GM18507 (cell line): ENCODE data around the gene LY86.
A peak's percentile ranks its signal among the peaks of the same experiment; 100 is the strongest.

ENCODE experiments used
- DNase-seq: peaks from one replicate; pipeline ENCODE4 v3.0.0; 2011; ENCODE audit warnings: low read depth; ENCODE audit not compliant: insufficient read length; ENCODE audit errors: extremely low spot score
- FAIRE-seq: peaks from 2 replicates; lab custom pipeline; 2011; peaks lifted over from hg19 to GRCh38; lab: Jason Lieb, UNC

LY86 gene

DNA sequence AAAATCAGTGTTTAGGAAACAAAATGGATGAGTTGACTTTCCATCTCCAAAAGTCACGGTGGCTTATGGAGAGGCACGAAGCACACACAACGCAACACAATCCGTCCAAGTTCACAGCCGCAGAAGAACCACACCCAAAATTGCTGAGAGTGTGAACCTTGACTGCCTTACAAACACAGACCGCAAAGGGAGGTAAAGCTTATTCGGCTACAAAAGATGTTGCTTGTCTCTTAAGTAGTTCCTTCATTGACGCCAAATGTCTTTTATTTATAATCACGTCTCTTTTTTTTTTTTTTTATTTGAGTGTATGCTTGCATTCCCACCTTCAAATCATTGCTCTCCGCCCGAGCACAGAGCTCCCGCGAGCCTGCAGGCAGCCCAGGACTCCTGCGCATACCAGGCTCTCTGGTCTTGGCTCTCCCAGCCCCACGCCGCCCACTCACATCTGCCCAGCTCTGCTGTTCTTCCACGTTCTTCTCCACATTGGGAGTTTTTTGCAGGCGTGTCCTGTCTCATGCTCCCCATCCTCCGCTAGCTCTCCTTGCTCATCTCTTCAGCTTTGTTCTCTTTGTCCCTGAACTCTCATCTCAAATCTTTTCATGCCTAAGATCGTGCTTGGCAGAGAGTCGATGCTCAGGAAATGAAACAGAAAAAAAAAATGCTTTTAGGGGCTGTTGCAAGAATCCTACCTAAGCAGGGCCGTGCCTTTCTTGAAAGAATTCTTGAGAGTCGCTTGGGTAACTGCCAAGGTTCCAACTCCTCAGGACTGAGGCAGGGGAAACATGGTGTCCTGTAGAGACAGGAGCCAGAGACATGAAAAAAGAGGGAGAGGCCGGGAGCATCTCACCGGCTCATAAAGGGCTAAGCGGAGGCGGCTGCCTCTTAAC lies 25.8 kb downstream of the LY86 start:
- FAIRE-seq (no peak), DNase-seq (no peak)

DNA sequence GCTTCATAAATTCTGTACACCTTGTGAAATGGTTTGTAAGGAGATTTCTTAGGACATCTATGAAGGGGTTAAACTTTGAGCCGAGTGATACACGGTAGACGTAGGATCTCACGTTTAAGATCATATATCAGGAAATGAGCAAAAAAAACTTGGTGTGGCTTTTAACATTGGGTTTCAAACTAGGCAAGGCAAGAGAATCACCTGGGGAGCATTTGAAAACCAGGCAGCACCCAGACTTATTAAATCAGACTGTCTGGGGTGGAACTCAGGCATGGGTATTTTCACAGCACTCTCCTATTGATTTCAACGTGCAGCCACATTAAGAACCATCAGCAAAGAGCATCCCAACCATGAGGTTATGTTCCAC lies 26.4 kb downstream of the LY86 start:
- DNase-seq (no peak), FAIRE-seq (no peak)

DNA sequence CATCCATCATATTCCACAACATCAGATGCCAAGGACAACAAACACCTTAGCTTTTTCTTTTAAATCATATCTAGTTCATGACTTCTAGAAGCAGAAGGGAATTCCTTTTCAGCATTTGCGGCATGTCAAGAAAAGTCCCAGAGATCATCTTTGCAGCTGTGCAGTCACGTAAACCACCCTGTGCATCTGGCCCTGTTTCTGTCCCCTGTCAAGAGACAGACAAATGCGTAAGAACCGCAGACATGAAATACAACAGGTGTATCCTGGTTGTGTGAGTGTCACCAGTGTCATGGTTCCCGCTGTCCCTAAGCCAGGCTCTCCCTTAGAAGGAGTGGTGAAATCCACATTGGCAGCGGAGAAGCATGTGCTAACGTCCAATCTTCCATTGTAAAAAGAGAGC lies 28.1 kb downstream of the LY86 start:
- FAIRE-seq (no peak), DNase-seq (no peak)

DNA sequence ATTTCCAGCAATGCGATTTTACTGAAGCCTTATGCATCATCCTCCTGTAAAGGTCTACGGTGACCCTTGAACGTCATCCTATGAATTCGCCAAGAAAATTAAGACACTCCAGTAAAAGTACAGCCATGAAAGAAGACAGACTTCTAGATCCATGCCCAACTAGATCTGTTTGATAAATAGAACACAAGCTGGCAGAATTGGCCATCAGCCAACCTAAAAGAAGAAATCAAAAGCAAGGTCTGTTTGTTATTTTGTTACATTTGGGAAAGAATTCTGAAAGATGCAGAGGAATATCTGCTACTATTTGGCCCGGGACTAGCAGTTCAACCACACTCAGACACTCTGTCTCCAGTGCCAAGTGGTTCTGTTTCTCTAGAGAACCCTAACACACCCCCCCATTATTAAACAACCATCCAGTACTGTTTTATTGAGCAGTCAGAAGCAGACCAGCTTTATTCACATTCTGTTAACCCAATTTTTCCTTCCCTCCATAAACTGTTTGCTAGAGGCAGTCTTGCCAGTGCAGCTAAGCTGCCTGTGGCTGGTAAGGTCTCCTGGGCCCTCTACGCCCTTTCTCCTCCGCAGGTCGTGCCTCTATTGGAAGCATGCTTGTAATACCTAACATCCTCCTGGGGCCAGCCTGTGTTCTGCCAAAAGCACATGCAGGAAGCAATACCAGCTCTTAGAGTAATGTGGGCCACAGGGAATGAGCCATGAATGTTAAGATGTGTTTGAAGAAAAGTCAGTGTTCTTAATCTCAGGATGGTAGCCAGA lies 30.7 kb downstream of the LY86 start:
- DNase-seq (no peak), FAIRE-seq (no peak)

DNA sequence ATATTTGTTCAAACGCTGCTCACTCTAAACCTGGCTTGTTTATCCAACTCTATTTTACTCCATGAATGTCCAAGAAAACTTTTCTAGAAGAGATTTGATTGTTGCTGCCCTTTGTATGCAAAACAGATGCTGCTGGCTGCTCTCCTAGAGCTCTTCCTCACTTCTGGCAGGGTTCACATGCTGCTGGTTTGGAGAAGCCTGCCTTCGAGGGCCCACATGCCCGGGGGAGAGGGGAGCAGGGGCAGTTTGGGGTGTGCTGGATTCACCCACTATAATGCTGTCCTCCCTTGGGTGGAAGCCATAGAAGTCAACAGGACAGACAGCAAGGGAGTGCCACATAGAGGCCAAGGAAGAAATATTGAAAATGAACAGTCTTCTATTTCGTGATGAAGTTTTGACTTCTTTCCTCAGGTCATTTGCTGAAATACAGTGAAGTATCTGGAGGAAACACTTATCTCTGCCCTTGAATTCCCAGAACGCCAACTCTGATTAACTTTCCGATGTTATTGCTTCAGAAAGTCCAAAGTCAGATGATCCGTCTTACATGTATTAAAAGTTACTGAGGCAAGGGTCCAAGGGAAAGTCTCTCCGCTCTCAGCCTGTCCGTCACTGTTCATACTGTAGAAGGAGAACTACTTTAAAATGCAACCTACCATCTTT lies 32.4 kb downstream of the LY86 start:
- DNase-seq: no peak
- FAIRE-seq: no peak

DNA sequence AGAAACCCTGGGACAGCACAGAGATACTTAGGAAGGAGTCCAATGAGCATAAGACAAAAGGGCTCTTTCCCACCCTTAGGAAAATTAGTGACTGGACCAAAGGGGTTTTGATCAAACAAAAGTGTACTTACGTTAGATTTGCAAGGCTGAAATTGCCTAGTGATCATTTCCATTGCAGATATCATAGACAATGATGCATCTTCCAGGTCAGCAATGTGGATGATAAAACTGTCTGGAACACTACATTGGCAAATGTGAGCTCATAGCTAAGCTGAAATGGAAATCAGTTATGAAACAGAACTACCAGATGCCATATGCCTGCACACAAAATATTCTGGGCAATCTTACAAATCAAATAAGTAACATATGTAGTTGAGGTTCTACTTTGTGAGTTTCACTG lies 34.0 kb downstream of the LY86 start:
- FAIRE-seq (no peak), DNase-seq (no peak)

DNA sequence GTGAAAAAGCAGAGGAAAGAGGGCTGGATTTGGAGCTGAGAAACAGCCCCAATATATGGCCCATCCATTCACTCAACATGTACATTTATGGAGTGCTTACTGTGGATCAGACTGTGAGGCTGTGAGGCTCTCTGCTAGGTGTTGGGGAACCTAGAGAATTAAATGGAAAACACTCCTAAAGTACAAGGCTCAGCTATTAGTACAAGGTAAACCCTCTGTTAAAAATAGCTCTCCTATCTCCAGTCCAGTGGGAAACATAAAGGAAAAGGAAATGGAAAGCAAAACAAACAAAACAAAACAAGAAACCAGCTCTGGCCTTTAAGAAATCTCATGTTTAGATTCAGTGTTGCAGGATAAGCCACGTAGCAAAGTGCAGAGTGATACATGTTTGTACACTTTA lies 35.0 kb downstream of the LY86 start:
- FAIRE-seq: no peak

DNA sequence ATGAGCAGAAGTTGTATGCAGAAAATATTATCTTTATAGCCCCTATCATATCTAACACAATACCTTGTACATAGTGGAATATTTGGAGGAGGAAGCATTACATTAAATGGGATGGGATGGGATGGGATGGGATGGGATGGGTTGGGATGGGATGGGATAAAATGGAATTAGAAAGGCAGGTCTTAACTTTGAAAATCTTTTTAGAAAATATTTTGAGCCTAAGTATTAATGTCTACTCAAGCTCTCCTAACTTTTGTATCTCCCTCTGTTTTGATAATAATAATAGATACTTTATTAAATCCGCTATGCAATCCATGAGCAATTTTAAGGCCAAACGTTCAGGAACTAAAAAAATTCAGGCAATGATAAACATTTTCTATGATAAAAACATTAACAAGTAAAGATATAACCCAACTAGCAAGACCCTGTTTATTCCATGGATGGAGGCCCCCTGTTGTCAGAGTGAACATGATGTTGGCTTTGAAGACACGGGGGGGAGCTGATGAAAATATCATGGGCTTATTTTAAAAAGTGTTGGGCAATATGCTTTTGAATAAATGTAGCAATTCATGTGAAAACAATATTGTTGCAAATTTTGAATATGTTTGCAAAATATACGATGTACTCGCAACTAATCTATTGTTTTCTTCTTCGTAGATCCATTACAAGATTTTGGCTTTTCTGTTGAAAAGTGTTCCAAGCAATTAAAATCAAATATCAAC lies 35.9 kb downstream of the LY86 start:
- FAIRE-seq: no peak
- no peak for DNase-seq

More for the DNA sequence above, 35.0 kb downstream of the LY86 start:
- DNase-seq: no peak

DNA sequence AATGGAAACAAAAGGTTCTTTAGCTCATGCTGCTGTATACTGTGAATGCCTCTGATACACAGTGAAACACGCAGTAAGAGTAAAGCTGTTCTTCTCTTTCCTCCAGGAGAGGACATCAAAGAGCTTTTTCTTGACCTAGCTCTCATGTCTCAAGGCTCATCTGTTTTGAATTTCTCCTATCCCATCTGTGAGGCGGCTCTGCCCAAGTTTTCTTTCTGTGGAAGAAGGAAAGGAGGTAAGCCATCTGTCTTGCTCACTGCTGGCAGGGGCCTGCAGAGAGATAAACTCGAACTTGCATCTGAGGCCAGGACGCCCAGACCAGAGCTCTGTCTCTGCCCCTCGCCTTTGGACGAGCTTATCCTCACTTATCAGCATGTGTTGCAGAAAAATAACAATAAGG lies 37.7 kb downstream of the LY86 start:
- DNase-seq (no peak), FAIRE-seq (no peak)

DNA sequence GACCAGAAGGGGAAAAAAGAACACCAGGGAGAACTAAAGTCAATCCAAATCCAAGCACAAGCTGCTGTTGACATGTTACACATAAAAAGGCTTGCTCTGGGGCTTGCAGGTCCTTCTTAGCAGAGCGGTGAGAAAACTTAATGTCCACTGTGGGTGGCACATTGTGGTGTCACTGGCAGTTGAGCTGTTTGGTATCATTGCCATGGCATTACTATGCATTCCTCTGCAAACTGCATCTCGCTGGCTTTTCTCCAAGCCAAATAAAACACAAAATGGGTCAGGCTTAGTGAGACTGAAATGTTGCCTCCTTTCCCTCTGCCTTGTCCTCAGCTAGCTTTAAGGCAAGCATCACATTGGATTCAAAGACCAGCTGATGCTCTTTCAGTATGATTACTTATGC lies 40.9 kb downstream of the LY86 start:
- DNase-seq (no peak), FAIRE-seq (no peak)

DNA sequence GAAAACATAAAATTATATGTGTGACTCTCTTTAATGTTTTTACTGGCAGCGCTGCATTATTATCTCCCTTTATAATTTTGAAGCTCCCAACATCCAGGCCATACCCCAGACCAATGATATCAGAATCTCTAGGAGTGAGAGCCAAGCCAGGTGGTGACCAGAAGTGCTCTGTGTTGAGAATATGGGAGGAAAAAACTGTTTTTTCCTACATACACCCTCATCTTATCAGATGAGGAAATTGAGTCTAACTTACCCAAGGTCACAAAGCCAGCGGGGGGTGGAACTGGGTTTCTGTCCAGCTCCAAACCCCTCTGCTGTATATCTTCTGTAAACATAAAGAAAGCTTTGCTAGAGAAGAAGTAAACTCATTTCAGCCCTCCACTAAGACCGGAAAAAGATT lies 42.5 kb downstream of the LY86 start:
- DNase-seq: no peak
- no peak for FAIRE-seq

DNA sequence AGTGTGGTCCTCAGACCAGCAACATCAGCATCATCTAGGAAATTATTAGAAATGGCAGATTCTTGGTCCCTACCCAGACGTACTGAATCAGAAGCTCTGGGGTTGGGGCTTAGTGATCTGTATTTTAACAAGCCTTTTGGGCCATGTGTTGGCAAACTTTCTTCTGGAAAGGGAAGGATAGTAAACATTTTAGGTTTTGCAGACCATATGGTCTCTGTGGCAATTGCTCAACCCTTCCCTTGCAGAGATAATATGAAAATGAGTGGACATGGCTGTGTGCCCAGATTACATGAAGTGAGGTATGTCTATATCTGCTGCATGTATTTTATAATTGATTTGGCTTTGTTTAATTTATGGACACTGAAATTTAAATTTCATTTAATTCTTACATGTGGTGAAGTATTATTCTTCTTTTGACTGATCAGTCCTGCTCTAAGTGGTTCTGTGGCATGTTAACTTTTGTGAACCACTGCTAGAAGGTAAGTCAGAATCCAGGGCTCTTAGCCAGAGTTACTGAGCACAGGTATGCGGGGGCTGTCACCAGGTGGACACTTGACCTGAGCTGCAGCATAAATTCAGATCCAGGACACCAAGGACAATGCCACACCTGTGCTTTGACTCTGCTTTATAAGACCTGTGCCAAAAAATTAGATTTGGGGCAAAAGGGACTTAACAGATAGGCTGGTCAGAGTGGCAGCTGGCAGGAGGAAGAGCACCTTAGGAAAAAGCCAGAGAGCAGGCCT lies 43.2 kb downstream of the LY86 start:
- FAIRE-seq (no peak), DNase-seq (no peak)

DNA sequence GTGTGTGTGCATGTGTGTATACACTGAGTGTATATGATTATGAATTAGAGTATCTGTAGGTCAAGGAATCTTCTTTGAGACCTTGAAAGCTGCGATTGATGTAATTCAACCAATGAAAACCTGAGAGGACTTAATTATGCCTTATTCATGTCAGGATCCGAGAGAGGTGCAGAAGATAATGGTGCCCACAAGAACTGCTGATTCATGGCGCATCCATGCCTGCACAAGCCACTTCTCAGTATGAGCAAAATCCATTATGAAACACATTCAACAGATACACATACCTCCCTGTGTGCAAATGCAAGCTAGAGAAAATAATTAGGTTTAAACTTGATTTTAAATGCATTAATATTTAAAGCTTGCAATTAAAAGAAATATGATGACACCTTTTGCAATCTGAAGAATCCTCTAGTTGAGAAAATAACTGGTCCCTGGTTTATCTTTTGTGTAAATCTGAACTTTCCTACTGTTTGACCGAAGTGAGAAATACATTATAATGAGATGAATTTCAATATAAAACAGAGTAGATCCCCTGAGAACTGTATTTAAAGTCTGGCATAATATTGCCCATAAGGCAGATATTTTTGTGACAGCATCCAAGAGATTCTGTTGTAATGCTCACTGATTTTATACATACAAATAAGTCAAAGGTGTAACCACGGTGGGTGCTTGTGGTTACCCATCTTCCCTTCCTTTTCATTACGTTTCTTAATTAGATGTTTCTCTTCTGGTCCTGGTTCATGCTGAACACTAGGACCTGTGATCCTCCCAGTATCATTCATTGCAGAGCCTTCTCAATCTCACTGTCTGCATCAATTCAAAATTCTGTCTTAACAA lies 45.6 kb downstream of the LY86 start:
- DNase-seq: no peak
- FAIRE-seq: no peak

DNA sequence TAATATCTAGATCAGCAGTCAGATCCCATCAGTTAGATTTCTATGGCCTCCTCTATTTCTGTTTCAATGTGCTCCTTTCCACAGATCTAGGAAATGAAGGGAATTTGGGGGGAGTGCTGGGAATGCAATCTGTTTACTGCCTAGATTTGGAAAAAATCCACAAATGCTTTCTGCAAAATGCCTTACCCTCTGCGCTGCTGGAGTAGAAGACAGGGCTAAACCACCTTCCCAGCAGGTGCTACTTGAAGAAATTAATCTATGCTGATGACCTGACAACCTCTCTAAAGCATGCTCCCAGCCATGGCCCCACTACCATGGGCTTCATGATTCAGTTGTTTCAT lies 46.2 kb downstream of the LY86 start:
- FAIRE-seq: peak; percentile 62
- DNase-seq: no peak

DNA sequence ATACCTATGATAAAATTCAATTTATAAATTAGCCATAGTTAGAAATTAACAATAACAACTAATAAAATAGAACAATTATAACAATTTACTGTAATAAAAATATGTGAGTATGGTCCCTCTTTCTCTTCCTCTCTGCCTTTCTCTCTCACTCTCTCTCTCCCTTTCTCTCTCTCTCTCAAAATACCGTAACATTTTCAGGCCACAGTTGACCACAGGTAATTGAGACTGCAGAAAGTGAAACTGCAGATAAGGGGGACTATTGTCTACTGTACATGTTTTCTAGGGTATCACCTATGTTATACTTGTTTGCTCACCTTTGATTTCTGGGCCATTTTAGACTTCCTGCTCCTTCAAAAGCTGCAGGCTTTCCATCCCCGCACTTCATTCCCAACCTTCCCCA lies 46.8 kb downstream of the LY86 start:
- DNase-seq (no peak), FAIRE-seq (peak; percentile 88)

DNA sequence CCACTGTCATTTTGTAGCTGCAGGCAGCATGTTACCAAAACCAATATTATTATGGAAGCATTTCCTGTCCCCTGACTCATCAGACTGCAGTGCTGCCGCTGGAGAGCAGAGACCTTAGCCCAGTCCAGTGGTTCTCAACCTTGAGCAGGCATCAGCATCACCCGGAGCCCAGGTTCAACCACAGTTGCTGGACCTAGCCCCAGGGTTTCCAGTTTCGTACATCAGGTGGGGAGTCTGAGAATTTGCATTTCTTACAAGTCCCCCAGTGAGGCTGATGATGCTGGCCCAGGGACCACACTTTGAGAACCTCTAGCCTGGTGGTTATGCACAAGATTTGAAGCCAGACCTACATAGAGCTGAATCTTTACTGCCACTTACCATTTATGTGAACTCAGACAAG lies 47.3 kb downstream of the LY86 start:
- FAIRE-seq (peak; percentile 69), DNase-seq (no peak)

DNA sequence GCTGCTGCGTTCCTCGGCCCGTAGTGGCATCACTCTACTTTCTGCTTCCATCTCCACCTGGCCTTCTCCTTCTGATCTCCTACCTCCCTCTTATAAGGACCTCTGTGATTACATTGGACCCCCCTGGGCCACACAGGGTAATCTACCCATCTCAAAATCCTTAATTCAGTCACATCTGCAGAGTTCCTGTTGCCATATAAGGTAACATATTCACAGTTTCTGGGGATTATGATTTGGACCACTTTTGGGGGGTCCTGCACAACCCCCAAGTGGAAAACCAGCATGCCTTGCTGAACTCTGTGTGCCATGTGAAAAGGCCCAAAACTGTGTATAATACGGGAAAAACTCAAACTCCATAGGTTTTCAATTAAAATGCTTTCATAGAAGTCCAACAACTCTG lies 51.1 kb downstream of the LY86 start:
- FAIRE-seq (no peak), DNase-seq (no peak)

DNA sequence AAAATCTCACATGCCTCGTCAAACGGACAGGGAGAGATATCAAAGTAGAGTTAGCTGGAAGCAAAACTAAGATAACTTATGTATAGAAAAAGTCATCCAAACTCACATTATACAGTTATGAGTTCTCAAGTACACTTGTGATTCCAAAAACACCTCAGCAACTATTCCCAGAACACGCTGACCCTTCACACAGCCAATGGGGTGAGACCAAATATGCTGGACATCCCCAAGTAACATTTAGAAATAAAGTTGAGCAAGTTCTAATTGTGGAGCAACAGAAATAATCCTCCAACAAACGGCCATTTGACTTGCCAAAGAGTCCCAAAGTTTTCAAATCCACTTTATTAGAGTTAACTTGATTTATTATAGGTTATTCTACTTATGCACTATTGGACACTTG lies 52.4 kb downstream of the LY86 start:
- FAIRE-seq (no peak), DNase-seq (no peak)

DNA sequence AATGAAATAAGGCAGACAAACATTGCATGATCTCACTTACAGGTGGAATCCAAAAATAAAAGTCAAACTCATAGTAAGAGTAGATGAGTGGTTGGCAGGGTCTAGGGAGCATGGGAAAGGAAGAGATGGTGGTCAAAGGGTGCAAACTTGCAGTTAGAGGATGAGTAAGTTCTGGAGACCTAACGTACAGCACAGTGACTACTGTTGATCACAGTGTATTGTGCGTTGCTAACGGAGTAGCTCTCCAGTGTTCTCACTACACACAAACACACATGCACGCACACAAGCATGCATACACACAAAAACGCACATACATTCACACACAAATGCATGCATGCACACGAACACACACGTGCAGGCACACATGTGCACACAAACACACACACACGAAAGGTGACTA lies 54.9 kb downstream of the LY86 start:
- FAIRE-seq (peak; percentile 72), DNase-seq (no peak)
